ENCODE data around the gene PLPPR4.

PLPPR4 gene

DNA sequence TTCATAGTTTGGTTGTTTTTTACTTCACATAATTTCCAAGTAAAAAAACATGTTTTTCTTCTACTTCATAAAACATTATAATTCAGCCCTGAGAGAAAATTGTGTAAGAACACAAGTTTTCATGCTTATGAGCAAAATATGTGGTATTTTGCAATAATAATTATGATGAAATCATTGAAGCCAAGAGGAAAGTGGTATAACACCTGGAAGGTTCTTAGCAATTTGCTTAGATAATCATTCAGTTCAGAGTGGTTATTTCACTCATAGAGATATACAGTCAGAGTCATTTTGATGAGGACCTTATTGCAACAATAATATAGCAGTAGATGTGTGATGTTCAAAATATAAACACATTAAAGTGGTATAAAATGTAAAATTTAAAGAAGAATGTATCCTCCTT, 94.5 kb downstream of the PLPPR4 start:
- no peak for DNase-seq
